Parathyroid adenoma (tissue), 2 donors: ENCODE results near the gene TRPC4.

Experiments used
- H2AFZ ChIP-seq: fragments of 300-600 bp; sonication (generic); one replicate; pipeline ENCODE4 v1.7.0; 2017; ENCODE audit warnings: antibody characterized with exemption, mild to moderate bottlenecking
- H3K27ac ChIP-seq: fragments of 300-600 bp; sonication (generic); one replicate; pipeline ENCODE4 v1.7.0; 2017
- H3K27me3 ChIP-seq: fragments of 300-600 bp; sonication (generic); one replicate; pipeline ENCODE4 v1.7.0; 2017; ENCODE audit warnings: low read length; ENCODE audit not compliant: control insufficient read depth, insufficient read depth
- H3K36me3 ChIP-seq: fragments of 300-600 bp; sonication (generic); one replicate; pipeline ENCODE4 v1.7.0; 2017; ENCODE audit warnings: low read length; ENCODE audit not compliant: control insufficient read depth, insufficient read depth
- H3K4me1 ChIP-seq: fragments of 300-600 bp; sonication (generic); one replicate; pipeline ENCODE4 v1.7.0; 2017; ENCODE audit warnings: control low read depth
- H3K4me2 ChIP-seq: fragments of 300-600 bp; sonication (generic); one replicate; pipeline ENCODE4 v1.7.0; 2017; ENCODE audit warnings: low read length
- H3K4me3 ChIP-seq: fragments of 300-600 bp; sonication (generic); one replicate; pipeline ENCODE4 v1.7.0; 2017; ENCODE audit warnings: low read depth, low read length
- H3K79me2 ChIP-seq: fragments of 300-600 bp; sonication (generic); one replicate; pipeline ENCODE4 v1.7.0; 2017; ENCODE audit warnings: control low read depth
- H3K9ac ChIP-seq: fragments of 300-600 bp; sonication (generic); one replicate; pipeline ENCODE4 v1.7.0; 2017; ENCODE audit warnings: mild to moderate bottlenecking
- H3K9me3 ChIP-seq: fragments of 300-600 bp; sonication (generic); one replicate; pipeline ENCODE4 v1.7.0; 2017; ENCODE audit warnings: low read length; ENCODE audit not compliant: control insufficient read depth
- TF ChIP-seq, protein P1 (sequence below): fragments of 300-600 bp; sonication (generic); IDR thresholded peaks from one replicate; pipeline ENCODE4 v1.7.0; 2017; ENCODE audit warnings: antibody characterized with exemption, mild to moderate bottlenecking
- donor health status: primary hyperparathyroidism.

TRPC4 gene

GRCh38 chr13:37618554-37618953 is 251.0 kb downstream of the TRPC4 start:
- no peaks in the 10 kb centered on the region for H3K27me3 ChIP-seq
- H3K27ac ChIP-seq, result no peak overlapping the region
- TF ChIP-seq, protein P1, sequence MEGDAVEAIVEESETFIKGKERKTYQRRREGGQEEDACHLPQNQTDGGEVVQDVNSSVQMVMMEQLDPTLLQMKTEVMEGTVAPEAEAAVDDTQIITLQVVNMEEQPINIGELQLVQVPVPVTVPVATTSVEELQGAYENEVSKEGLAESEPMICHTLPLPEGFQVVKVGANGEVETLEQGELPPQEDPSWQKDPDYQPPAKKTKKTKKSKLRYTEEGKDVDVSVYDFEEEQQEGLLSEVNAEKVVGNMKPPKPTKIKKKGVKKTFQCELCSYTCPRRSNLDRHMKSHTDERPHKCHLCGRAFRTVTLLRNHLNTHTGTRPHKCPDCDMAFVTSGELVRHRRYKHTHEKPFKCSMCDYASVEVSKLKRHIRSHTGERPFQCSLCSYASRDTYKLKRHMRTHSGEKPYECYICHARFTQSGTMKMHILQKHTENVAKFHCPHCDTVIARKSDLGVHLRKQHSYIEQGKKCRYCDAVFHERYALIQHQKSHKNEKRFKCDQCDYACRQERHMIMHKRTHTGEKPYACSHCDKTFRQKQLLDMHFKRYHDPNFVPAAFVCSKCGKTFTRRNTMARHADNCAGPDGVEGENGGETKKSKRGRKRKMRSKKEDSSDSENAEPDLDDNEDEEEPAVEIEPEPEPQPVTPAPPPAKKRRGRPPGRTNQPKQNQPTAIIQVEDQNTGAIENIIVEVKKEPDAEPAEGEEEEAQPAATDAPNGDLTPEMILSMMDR, result no peak
- H3K4me1 ChIP-seq, result no peaks in the 10 kb centered on the region
- H3K9ac ChIP-seq, result no peak overlapping the region
- H3K36me3 ChIP-seq, result no peaks in the 10 kb centered on the region
- no peaks in the 10 kb centered on the region for H3K79me2 ChIP-seq
- no peak overlapping the region for H3K4me2 ChIP-seq
- H2AFZ ChIP-seq, result no peak overlapping the region
- no peaks in the 10 kb centered on the region for H3K9me3 ChIP-seq
- H3K4me3 ChIP-seq, result no peak overlapping the region

DNA sequence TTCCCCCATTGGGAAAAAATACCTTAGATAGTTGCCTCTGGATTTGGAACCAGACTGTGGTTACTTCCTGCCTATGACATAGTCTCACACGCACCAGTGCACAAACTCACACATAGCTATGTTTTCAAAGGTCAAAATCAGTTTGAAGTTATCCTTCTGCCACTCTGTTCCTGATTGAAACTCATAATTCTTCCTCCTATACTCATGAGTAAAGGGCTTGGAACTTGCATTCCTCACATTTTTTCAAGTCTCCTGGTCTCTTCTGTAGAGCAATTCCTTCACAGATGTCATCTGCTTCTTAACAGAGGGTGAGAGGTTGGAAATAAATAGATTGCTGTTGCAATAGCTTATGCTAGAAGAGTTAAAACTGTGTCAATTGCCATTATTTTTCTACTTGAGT is 252.4 kb downstream of the TRPC4 start:
- TF ChIP-seq, protein P1, result no peak
- no peaks in the 10 kb centered on the region for H3K9me3 ChIP-seq
- no peak overlapping the region for H3K4me3 ChIP-seq
- H3K79me2 ChIP-seq, result no peaks in the 10 kb centered on the region
- H3K4me2 ChIP-seq, result no peak overlapping the region
- H2AFZ ChIP-seq, result no peak overlapping the region
- no peaks in the 10 kb centered on the region for H3K36me3 ChIP-seq
- H3K9ac ChIP-seq, result no peak overlapping the region
- no peaks in the 10 kb centered on the region for H3K4me1 ChIP-seq
- H3K27me3 ChIP-seq, result no peaks in the 10 kb centered on the region
- no peak overlapping the region for H3K27ac ChIP-seq

DNA sequence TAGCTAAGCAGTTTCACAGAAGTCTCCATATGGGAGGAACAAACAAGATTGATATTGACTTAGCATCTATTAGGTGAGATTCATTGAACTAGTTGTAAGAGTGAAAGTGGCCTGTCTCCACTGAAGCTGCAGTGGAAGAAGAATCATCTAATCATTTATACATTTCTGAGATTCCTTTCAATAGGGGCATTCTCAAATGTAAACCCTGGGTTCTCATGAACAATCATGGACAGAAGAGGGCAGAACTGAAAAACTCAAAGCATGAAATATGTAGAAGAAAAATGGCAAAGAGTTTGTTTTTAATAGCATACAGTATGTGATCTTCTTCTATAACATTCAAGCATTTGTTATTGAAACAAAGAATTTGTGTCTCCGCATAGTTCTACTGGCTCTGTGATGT is 253.4 kb downstream of the TRPC4 start:
- H3K27ac ChIP-seq, result no peak overlapping the region
- H3K36me3 ChIP-seq, result no peaks in the 10 kb centered on the region
- H3K4me1 ChIP-seq, result no peaks in the 10 kb centered on the region
- H3K27me3 ChIP-seq, result no peaks in the 10 kb centered on the region
- no peak overlapping the region for H3K9ac ChIP-seq
- TF ChIP-seq, protein P1, result no peak
- no peak overlapping the region for H3K4me2 ChIP-seq
- H3K4me3 ChIP-seq, result no peak overlapping the region
- no peaks in the 10 kb centered on the region for H3K9me3 ChIP-seq
- H3K79me2 ChIP-seq, result no peaks in the 10 kb centered on the region
- no peak overlapping the region for H2AFZ ChIP-seq

DNA sequence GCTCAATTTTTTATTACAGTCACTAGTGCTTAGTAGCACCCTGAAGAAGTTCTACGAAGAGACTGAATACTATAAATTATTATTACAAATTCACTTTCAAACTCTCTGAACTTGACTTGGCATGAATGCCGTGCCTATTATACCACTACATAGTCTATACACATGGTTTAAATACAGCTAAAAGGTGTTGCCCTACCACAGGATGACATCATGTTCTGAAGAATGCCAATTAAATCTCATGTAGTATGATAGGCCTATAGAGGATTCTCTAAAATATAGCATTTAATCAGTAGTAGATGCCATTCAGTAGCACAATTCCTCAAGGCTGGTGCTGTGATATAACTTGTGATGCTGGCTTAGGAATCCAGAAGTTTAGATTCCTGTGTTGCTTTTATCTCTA is 254.3 kb downstream of the TRPC4 start:
- Histone ChIP-seq H3K9ac (no peak overlapping the region), H3K4me3 (no peak overlapping the region), H2AFZ (no peak overlapping the region), H3K27ac (no peak overlapping the region), H3K4me1 (no peaks in the 10 kb centered on the region), H3K4me2 (no peak overlapping the region), H3K27me3 (no peaks in the 10 kb centered on the region), H3K9me3 (no peaks in the 10 kb centered on the region), H3K79me2 (no peaks in the 10 kb centered on the region), H3K36me3 (no peaks in the 10 kb centered on the region)
- TF ChIP-seq, protein P1, result no peak

DNA sequence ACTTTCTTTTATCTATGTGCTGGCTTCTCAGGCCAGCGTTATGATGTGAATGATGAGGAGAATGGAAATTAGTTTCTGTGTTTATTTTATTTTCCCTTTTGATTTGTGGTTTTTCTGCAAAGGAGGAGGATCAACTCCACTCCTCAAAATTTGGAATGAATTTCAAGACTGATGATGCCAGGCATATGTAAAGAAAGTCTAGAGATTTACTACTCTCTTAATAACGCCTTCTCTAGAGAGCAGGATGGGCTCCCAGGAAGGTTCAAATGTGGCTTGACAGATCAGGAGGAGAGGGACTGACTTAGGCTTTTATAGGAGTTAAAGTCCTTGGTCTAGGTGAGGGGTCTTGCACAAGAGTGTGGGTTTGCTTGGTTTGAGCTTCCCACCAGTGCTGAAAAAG is 255.9 kb downstream of the TRPC4 start:
- H3K4me2 ChIP-seq, result no peak overlapping the region
- H3K27me3 ChIP-seq, result no peaks in the 10 kb centered on the region
- H3K27ac ChIP-seq, result no peak overlapping the region
- H3K9ac ChIP-seq, result no peak overlapping the region
- no peaks in the 10 kb centered on the region for H3K9me3 ChIP-seq
- no peaks in the 10 kb centered on the region for H3K36me3 ChIP-seq
- H3K4me1 ChIP-seq, result no peaks in the 10 kb centered on the region
- no peaks in the 10 kb centered on the region for H3K79me2 ChIP-seq
- TF ChIP-seq, protein P1, result no peak
- H3K4me3 ChIP-seq, result no peak overlapping the region
- H2AFZ ChIP-seq, result no peak overlapping the region
